SKM-1 treated with dmso at 0.1 percent for 144 hours (cell line): Measurements from ENCODE around the gene ZNF638.
"Not testable (repeated sequence)": the region's sequence is repeated elsewhere in the genome, so short reads cannot be mapped to it uniquely, and the experiment has no call there.

Source experiments
- DNase-seq: peaks from one replicate; lab custom pipeline; 2025; ENCODE audit not compliant: unreplicated experiment; lab: John Stamatoyannopoulos, UW

The ZNF638 gene

GRCh38 chr2:71389384-71390072 lies 57.9 kb downstream of the ZNF638 start:
- DNase-seq: no peak

- no peak for DNase-seq
These were observed 61.6 kb downstream of the ZNF638 start for GRCh38 chr2:71393216-71393615.

- DNase-seq: no peak
These were observed 63.9 kb downstream of the ZNF638 start for GRCh38 chr2:71395471-71395870.

- DNase-seq: no peak
These were observed 70.8 kb downstream of the ZNF638 start for GRCh38 chr2:71402427-71402826.

GRCh38 chr2:71409611-71410010 lies 78.0 kb downstream of the ZNF638 start:
- DNase-seq: no peak

GRCh38 chr2:71410696-71411095 lies 79.1 kb downstream of the ZNF638 start:
- DNase-seq: no peak

- DNase-seq: not testable (repeated sequence)
These were observed 85.3 kb downstream of the ZNF638 start for GRCh38 chr2:71416866-71417265.

GRCh38 chr2:71417300-71418202 lies 86.0 kb downstream of the ZNF638 start:
- DNase-seq: no peak

- DNase-seq: no peak
These were observed 87.6 kb downstream of the ZNF638 start for GRCh38 chr2:71419145-71419544.

- no peak for DNase-seq
These were observed 88.4 kb downstream of the ZNF638 start for GRCh38 chr2:71419976-71420375.

GRCh38 chr2:71422786-71423185 lies 91.2 kb downstream of the ZNF638 start:
- DNase-seq: no peak

- DNase-seq: no peak
These were observed 92.3 kb downstream of the ZNF638 start for GRCh38 chr2:71423817-71424420.

GRCh38 chr2:71426721-71427120 lies 95.1 kb downstream of the ZNF638 start:
- no peak for DNase-seq

- DNase-seq: no peak
These were observed 97.1 kb downstream of the ZNF638 start for GRCh38 chr2:71428472-71429383.

GRCh38 chr2:71445142-71445541 lies 113.6 kb downstream of the ZNF638 start:
- DNase-seq: not testable (repeated sequence)

- DNase-seq: no peak
These were observed 114.9 kb downstream of the ZNF638 start for GRCh38 chr2:71446505-71446904.

- DNase-seq: no peak
These were observed 117.8 kb downstream of the ZNF638 start for GRCh38 chr2:71449343-71449742.

GRCh38 chr2:71451705-71452104 lies 120.1 kb downstream of the ZNF638 start:
- DNase-seq: no peak

- peak; percentile 96 for DNase-seq
These were observed 121.0 kb downstream of the ZNF638 start for GRCh38 chr2:71452565-71452964.

- no peak for DNase-seq
These were observed 122.0 kb downstream of the ZNF638 start, which contains the start of gene DYSF for GRCh38 chr2:71453404-71454220. DYSF (plus strand) TSS chr2:71453561.
